GM23248 (cell line): ENCODE results near the gene TRMT1.

Experiments used
- EZH2 ChIP-seq: fragments of 200-600 bp; sonication (generic); IDR thresholded peaks from 2 replicates; pipeline ENCODE4 v1.6.1; 2018; ENCODE audit warnings: antibody characterized with exemption, mild to moderate bottlenecking; ENCODE audit not compliant: insufficient read depth, poor library complexity, severe bottlenecking
- EZH2phosphoT487 ChIP-seq: fragments of 200-600 bp; sonication (generic); IDR thresholded peaks from 2 replicates; pipeline ENCODE4 v1.6.1; 2018; ENCODE audit warnings: antibody characterized with exemption, moderate library complexity, mild to moderate bottlenecking, low read depth; ENCODE audit not compliant: insufficient read depth

- TF ChIP-seq EZH2: no peak
- no peak for TF ChIP-seq EZH2phosphoT487
Observed at GRCh38 chr19:13055213-13056051, 61.1 kb downstream of the TRMT1 start.
